AG10803 (cell line): Measurements from ENCODE around the gene SYT9.

Source experiments
- DNase-seq: peaks from one replicate; pipeline ENCODE4 v3.0.0; 2010; ENCODE audit warnings: low read depth
- H3K4me3 ChIP-seq: 2 replicates; pipeline ENCODE4 v1.5.1; 2011; ENCODE audit warnings: mild to moderate bottlenecking, low read length, control low read depth
- CTCF ChIP-seq: conservative IDR thresholded peaks from 2 replicates; pipeline ENCODE4 v1.5.1; 2011; ENCODE audit warnings: mild to moderate bottlenecking, low read length, control low read depth, inconsistent platforms

Gene SYT9

DNA sequence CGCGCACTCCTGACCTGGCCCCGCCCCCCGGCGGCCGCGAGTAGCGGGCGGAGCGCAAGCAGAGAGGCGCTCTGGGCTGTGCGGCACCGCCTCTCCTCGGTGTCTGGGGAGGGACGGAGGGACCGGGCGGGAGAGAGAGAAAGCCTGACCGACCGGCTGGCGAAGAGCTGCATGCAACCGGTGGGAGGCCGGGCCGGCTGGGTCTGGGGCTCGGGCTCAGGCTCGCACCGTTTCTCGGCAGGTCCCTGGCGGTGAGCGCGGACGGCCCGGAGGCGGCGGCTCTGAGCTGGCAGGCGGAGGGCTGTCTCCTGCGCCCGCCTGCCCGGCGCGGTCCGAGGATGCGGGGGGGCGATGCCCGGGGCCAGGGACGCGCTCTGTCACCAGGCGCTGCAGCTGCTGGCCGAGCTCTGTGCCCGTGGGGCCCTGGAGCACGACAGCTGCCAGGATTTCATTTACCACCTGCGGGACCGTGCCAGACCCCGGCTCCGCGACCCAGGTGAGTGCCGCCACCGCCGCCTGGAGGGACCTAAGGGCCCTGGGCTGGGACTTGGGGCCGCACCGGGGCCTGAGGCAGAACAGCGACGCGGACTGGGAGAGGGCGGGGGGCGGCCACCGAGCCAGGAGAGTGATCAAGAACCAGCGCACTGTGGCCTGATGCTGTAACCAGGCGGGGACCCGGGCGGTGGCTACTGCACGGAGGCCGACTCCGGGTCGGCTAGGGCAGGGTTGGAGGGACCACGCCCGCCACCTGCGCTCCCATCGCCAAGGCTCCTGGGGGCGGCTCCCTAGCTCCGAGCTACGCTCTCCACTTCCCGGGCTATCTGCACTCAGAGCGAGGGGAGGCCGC lies at the start of gene SYT9:
Gene SYT9 (plus strand): TSS at position 69 of the 847 bp plus-strand sequence. CDS start 283 bp downstream, at position 352.
- H3K4me3 ChIP-seq = peak within 1 kb of the TSS; percentile 49
- no peak for TF ChIP-seq CTCF
- DNase-seq = peak; percentile 6

DNA sequence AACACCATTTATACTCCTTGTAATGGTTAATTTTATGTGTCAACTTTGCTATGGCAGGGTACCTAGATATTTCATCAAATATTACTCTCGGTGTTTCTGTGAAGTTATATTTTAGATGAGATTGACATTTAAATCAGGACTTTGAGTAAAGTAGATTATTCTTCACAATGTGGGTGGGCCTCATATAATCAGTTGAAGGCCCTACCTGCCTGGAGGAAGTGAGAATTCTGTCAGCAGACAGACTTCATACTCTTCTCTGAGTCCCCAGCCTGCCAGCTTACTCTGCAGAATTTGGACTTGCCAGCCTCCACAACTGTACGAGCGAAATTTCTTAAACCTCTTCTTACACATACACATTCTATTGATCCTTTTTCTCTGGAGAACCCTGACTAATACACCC lies 49.3 kb upstream of the SYT9 start:
- no peak overlapping the region for H3K4me3 ChIP-seq
- no peak for TF ChIP-seq CTCF
- no peak for DNase-seq

DNA sequence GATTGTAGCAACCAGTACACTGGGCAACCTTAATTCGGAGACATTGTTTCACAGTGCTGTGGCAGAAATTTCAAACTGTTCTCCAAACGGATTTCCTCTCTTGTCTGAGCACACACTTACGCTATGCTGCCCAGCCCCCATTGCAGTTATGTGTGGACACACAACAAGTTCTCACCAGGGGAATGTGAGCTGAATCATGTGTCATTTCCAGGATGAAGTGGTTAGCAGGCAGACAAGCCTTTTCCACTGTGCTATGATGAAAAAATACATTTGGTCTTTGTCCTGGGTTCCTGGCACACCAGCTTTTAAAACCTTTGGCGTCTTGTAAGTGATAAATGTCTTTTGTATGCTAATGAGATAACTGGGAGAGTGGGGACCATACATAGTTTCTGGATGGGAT lies 46.9 kb upstream of the SYT9 start:
- peak; percentile 64 for DNase-seq
- no peak for TF ChIP-seq CTCF
- no peak overlapping the region for H3K4me3 ChIP-seq

GRCh38 chr11:7208391-7208790 lies 43.3 kb upstream of the SYT9 start:
- H3K4me3 ChIP-seq = no peak overlapping the region
- TF ChIP-seq CTCF = no peak
- no peak for DNase-seq

DNA sequence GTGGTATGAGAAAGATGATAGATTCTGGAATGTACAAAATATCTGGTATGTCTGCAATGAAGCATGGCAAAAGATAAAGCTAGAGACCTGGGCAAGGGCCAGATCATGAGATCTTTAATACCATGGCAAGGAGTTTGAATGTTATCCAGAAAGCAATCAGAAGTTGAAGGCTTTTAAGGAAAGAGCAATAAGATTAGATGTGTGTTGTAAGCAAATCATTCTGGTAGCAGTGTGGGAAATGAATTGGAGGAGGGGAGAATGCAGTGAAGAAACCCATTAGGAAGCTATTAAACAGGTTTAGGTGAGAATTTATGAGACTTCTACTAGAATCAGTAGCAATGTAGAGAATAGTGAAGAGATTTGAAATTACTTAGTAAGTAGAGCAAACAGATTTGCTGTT lies 32.2 kb upstream of the SYT9 start:
- no peak for DNase-seq
- no peak for TF ChIP-seq CTCF

GRCh38 chr11:7220636-7221035 lies 31.1 kb upstream of the SYT9 start:
- no peak for TF ChIP-seq CTCF
- no peak for DNase-seq
- no peak overlapping the region for H3K4me3 ChIP-seq

More for the DNA sequence above, 32.2 kb upstream of the SYT9 start:
- no peak overlapping the region for H3K4me3 ChIP-seq

- TF ChIP-seq CTCF = no peak
- no peak overlapping the region for H3K4me3 ChIP-seq
- DNase-seq = no peak
These were observed 29.1 kb upstream of the SYT9 start for GRCh38 chr11:7222619-7223018.
